Spleen (tissue), 3 donors: ENCODE results near the gene DIO1.

Experiments
- POLR2A ChIP-seq, 3 donors: fragments of 450-650 bp; IDR thresholded peaks; one replicate each; pipeline ENCODE4 v1.5.1; 2017; ENCODE audit warnings: antibody characterized with exemption in 3 of 3, mild to moderate bottlenecking in 1 of 3
- POLR2AphosphoS5 ChIP-seq, 3 donors: sonication (generic); formaldehyde crosslinking; IDR thresholded peaks; one replicate each; pipeline ENCODE4 v1.5.1; 2017; ENCODE audit warnings: antibody characterized with exemption in 3 of 3

- TF ChIP-seq POLR2AphosphoS5 (IDR thresholded peaks at IDR 0.05): no peak
- no peak for TF ChIP-seq POLR2A (IDR thresholded peaks at IDR 0.05)
Measured at GRCh38 chr1:53909946-53910345, 16.0 kb downstream of the DIO1 start.
